Body of pancreas (tissue), 4 donors: ENCODE results near the gene MAPK8. TPM values are rescaled to one million over a fixed set of nuclear protein-coding genes. Genes with fewer than 3 reads are reported as not detected.

Experiments used
- ATAC-seq: fragments of 150-250 bp; one replicate; pipeline ENCODE4 v1.9.1; 2016
- DNase-seq, 4 donors: peaks; one replicate each; pipeline ENCODE4 v3.0.0-alpha.2; 2019
- H3K27ac ChIP-seq, 4 donors: fragments of 200-600 bp; sonication (generic); 1 replicate in 3 of 4; 2 replicates in 1 of 4; pipeline versions ENCODE4 v1.5.1 to v1.6.1; 2016 to 2019; ENCODE audit warnings: mild to moderate bottlenecking in 1 of 4, mixed read lengths in 1 of 4, moderate library complexity in 1 of 4
- H3K27me3 ChIP-seq, 2 donors: fragments of 200-600 bp; sonication (generic); one replicate each; pipeline ENCODE4 v1.6.0; 2016; ENCODE audit warnings: mild to moderate bottlenecking in 1 of 2
- H3K36me3 ChIP-seq, 2 donors: fragments of 200-600 bp; sonication (generic); replicated peaks in 1 of 2; 2 replicates each; pipeline ENCODE4 v1.5.1; 2016; ENCODE audit warnings: low read depth in 2 of 2; ENCODE audit not compliant: insufficient read depth in 1 of 2
- H3K4me1 ChIP-seq: fragments of 200-600 bp; sonication (generic); one replicate; pipeline ENCODE4 v1.6.0; 2016
- H3K4me3 ChIP-seq, 2 donors: fragments of 200-600 bp; sonication (generic); 1 replicate in 1 of 2; 2 replicates in 1 of 2; pipeline ENCODE4 v1.5.1; 2016 to 2019
- H3K9me3 ChIP-seq, 3 donors: fragments of 200-600 bp; sonication (generic); 1 replicate in 2 of 3; 2 replicates in 1 of 3; pipeline ENCODE4 v1.5.1; 2016
- CTCF ChIP-seq, 7 experiments: fragments of 450-650 bp in 4 of 7; fragments of 200-600 bp in 3 of 7; sonication (generic) in 3 of 7; IDR thresholded peaks; one replicate each; pipeline ENCODE4 v1.5.1; 2016 to 2019; ENCODE audit warnings: antibody characterized with exemption in 7 of 7
- POLR2A ChIP-seq, 3 donors: fragments of 450-650 bp; IDR thresholded peaks; one replicate each; pipeline ENCODE4 v1.6.1; 2016; ENCODE audit warnings: antibody characterized with exemption in 3 of 3, mild to moderate bottlenecking in 2 of 3
- WGBS, 2 donors: methylation state at CpG; one replicate each; pipeline ENCODE4 v1.1.5; 2017; 5-methylcytosine and 5-hydroxymethylcytosine counted together
- intact Hi-C: fragments of 100-400 bp; cut with DNase I; formaldehyde crosslinking; loops from one replicate; pipeline ENCODE4 v1.15.1; 2023
- total RNA-seq, 2 donors: library from RNA; depleted of rRNA; stranded (reverse); fragments of >200 nt; gene quantifications; one replicate each; pipeline ENCODE4 v1.1.0, GENCODE V29; 2016

Gene MAPK8
- total RNA-seq, 2 donors from 2014 or later: 16.1 to 22.7 TPM

- H3K4me1 ChIP-seq: peaks cover 20% of the 10 kb centered on the region
- H3K9me3 ChIP-seq: no peaks in the 10 kb centered on the region
- no peak for TF ChIP-seq CTCF (IDR thresholded peaks at IDR 0.05)
- no peak for TF ChIP-seq POLR2A (IDR thresholded peaks at IDR 0.05)
- no peaks in the 10 kb centered on the region for H3K36me3 ChIP-seq
- WGBS, 2 donors: 75 to 84% methylated on average over 9 of the region's 9 CpGs
- no peak overlapping the region for H3K27ac ChIP-seq
- no peaks in the 10 kb centered on the region for H3K27me3 ChIP-seq
- intact Hi-C loops: no loop called here
- no peak for ATAC-seq
- DNase-seq: no peak
- H3K4me3 ChIP-seq: no peak overlapping the region
Measured at GRCh38 chr10:48290286-48290685, 16.2 kb upstream of the MAPK8 start.

- intact Hi-C loops: no loop called here
- H3K4me3 ChIP-seq: no peak overlapping the region
- WGBS, 2 donors: 76% methylated on average over 3 of the region's 3 CpGs
- TF ChIP-seq CTCF (IDR thresholded peaks at IDR 0.05): no peak
- no peak for TF ChIP-seq POLR2A (IDR thresholded peaks at IDR 0.05)
- no peaks in the 10 kb centered on the region for H3K27me3 ChIP-seq
- no peaks in the 10 kb centered on the region for H3K36me3 ChIP-seq
- no peak for ATAC-seq
- peaks cover 20% of the 10 kb centered on the region for H3K4me1 ChIP-seq
- no peak for DNase-seq
- no peaks in the 10 kb centered on the region for H3K9me3 ChIP-seq
- H3K27ac ChIP-seq: no peak overlapping the region
Measured at GRCh38 chr10:48291190-48291589, 15.3 kb upstream of the MAPK8 start.

DNA sequence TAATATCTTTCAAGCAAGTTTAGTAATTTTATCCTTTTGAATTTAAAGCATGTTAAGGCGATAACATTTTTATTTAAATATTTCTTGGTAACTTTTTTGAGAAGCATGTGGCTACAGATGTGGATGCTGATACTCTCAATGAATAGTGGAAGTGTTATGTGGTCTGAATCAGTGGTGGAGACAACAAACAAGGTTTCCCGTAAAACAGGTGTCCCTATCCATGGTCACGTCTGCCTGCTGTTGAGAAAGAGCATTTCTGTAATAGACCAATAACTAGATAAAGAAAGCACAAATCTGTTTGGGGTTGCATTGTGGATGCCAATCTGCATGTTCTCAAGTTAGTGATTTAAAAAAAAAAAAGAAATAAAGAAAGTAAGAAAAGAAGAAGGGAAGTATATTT is 13.9 kb upstream of the MAPK8 start:
- no peak for TF ChIP-seq CTCF (IDR thresholded peaks at IDR 0.05)
- no peak for TF ChIP-seq POLR2A (IDR thresholded peaks at IDR 0.05)
- Histone ChIP-seq H3K4me3 (no peak overlapping the region), H3K27ac (no peak overlapping the region), H3K9me3 (no peaks in the 10 kb centered on the region), H3K4me1 (peaks cover 16% of the 10 kb centered on the region), H3K27me3 (no peaks in the 10 kb centered on the region), H3K36me3 (no peaks in the 10 kb centered on the region)
- intact Hi-C loops: no loop called here
- DNase-seq (no peak), ATAC-seq (no peak)
- WGBS, 2 donors: 90 to 92% methylated on average over 3 of the region's 3 CpGs

- no peaks in the 10 kb centered on the region for H3K9me3 ChIP-seq
- TF ChIP-seq POLR2A (IDR thresholded peaks at IDR 0.05): no peak
- TF ChIP-seq CTCF (IDR thresholded peaks at IDR 0.05): no peak
- no peak overlapping the region for H3K4me3 ChIP-seq
- no peaks in the 10 kb centered on the region for H3K27me3 ChIP-seq
- ATAC-seq: no peak
- no peaks in the 10 kb centered on the region for H3K36me3 ChIP-seq
- intact Hi-C loops: no loop called here
- peaks cover 5% of the 10 kb centered on the region for H3K4me1 ChIP-seq
- no peak for DNase-seq
- WGBS, 2 donors: 65 to 75% methylated on average over 2 of the region's 2 CpGs
- no peak overlapping the region for H3K27ac ChIP-seq
Measured at GRCh38 chr10:48294431-48294830, 12.0 kb upstream of the MAPK8 start.

- ATAC-seq (no peak), DNase-seq (no peak)
- WGBS, 2 donors: 84 to 88% methylated on average over 4 of the region's 4 CpGs
- Histone ChIP-seq H3K27ac (no peak overlapping the region), H3K4me3 (no peak overlapping the region), H3K36me3 (no peaks in the 10 kb centered on the region), H3K27me3 (no peaks in the 10 kb centered on the region), H3K4me1 (no peaks in the 10 kb centered on the region), H3K9me3 (no peaks in the 10 kb centered on the region)
- intact Hi-C loops: no loop called here
- no peak for TF ChIP-seq POLR2A (IDR thresholded peaks at IDR 0.05)
- TF ChIP-seq CTCF (IDR thresholded peaks at IDR 0.05): no peak
Measured at GRCh38 chr10:48296576-48297098, 9.8 kb upstream of the MAPK8 start.
